H1 (cell line): ENCODE results near the gene KCND3. TPM values are rescaled to one million over a fixed set of nuclear protein-coding genes. Genes with fewer than 3 reads are reported as not detected.
"Not testable (repeated sequence)": the region's sequence is repeated elsewhere in the genome, so short reads cannot be mapped to it uniquely, and the experiment has no call there.

Experiments used
- CTCF ChIA-PET: fragments of 300-600 bp; sonication (Branson Sonifier 250); formaldehyde crosslinking; loops from one replicate; lab custom pipeline; 2021; ENCODE audit not compliant: partially characterized antibody; lab: Charles Lee
- POLR2A ChIA-PET: fragments of 300-600 bp; sonication (Branson Sonifier 250); formaldehyde crosslinking; loops from one replicate; lab custom pipeline; 2021; ENCODE audit warnings: inconsistent platforms; ENCODE audit not compliant: partially characterized antibody; lab: Charles Lee
- DNase-seq, 2 experiments: peaks; one replicate each; pipeline versions ENCODE4 v3.0.0 to v3.0.0-alpha.2; 2010 to 2022; ENCODE audit warnings: low spot score in 2 of 2, low read depth in 1 of 2, mixed read lengths in 1 of 2
- FAIRE-seq: peaks from 2 replicates; lab custom pipeline; 2011; peaks lifted over from hg19 to GRCh38; lab: Jason Lieb, UNC
- H2AFZ ChIP-seq: 2 replicates; pipeline ENCODE4 v1.8.1; 2012; ENCODE audit warnings: low read length, inconsistent platforms
- H2AK5ac ChIP-seq: 2 replicates; pipeline ENCODE4 v1.6.1; 2013; ENCODE audit warnings: low read depth, low read length
- H2BK120ac ChIP-seq: replicated peaks from 2 replicates; pipeline ENCODE3; 2013; ENCODE audit warnings: low read depth, low read length, inconsistent platforms
- H2BK12ac ChIP-seq: 2 replicates; pipeline ENCODE4 v1.6.1; 2013; ENCODE audit warnings: low read depth, low read length
- H2BK15ac ChIP-seq: 2 replicates; pipeline ENCODE4 v1.6.1; 2013; ENCODE audit warnings: low read length
- H2BK20ac ChIP-seq: 2 replicates; pipeline ENCODE4 v1.6.1; 2013; ENCODE audit warnings: low read length
- H2BK5ac ChIP-seq: 2 replicates; pipeline ENCODE4 v1.6.1; 2013; ENCODE audit warnings: low read depth, low read length
- H3K14ac ChIP-seq: 2 replicates; pipeline ENCODE4 v1.6.1; 2013; ENCODE audit warnings: inconsistent platforms; ENCODE audit not compliant: insufficient read length
- H3K18ac ChIP-seq: 2 replicates; pipeline ENCODE4 v1.6.1; 2013; ENCODE audit warnings: low read length; ENCODE audit errors: extremely low read depth
- H3K23ac ChIP-seq: 2 replicates; pipeline ENCODE4 v1.6.1; 2013; ENCODE audit warnings: inconsistent platforms; ENCODE audit not compliant: insufficient read length
- H3K23me2 ChIP-seq: 2 replicates; pipeline ENCODE4 v1.6.1; 2013; ENCODE audit warnings: low read depth, low read length
- H3K27ac ChIP-seq: 2 replicates; pipeline ENCODE4 v1.6.1; 2011; ENCODE audit warnings: low read depth, low read length, inconsistent platforms
- H3K27me3 ChIP-seq, 4 experiments: replicated peaks in 1 of 4; 1 replicate in 1 of 4; 2 replicates in 3 of 4; pipeline versions ENCODE4 v1.6.1 to v1.8.1; 2011 to 2013; ENCODE audit warnings: low read length in 3 of 4, mild to moderate bottlenecking in 3 of 4, inconsistent platforms in 2 of 4, mixed read lengths in 2 of 4, moderate library complexity in 1 of 4; ENCODE audit not compliant: control insufficient read depth in 3 of 4, insufficient read depth in 3 of 4; ENCODE audit errors: extremely low read depth in 1 of 4
- H3K36me3 ChIP-seq, 4 experiments: 2 replicates each; pipeline versions ENCODE4 v1.6.1 to v1.8.1; 2011 to 2013; ENCODE audit warnings: mild to moderate bottlenecking in 4 of 4, low read length in 3 of 4, moderate library complexity in 2 of 4, control low read depth in 1 of 4, inconsistent platforms in 1 of 4; ENCODE audit not compliant: insufficient read depth in 4 of 4, control insufficient read depth in 2 of 4
- H3K4ac ChIP-seq: replicated peaks from 2 replicates; pipeline ENCODE3; 2013; ENCODE audit warnings: low read length, low read depth, mixed read lengths, inconsistent platforms; ENCODE audit not compliant: insufficient read length
- H3K4me1 ChIP-seq, 4 experiments: replicated peaks in 1 of 4; 1 replicate in 1 of 4; 2 replicates in 3 of 4; pipeline versions ENCODE4 v1.6.1 to v1.8.1; 2011 to 2013; ENCODE audit warnings: low read length in 3 of 4, inconsistent platforms in 2 of 4, mixed read lengths in 1 of 4; ENCODE audit not compliant: insufficient read depth in 4 of 4, control insufficient read depth in 3 of 4
- H3K4me2 ChIP-seq, 2 experiments: 2 replicates each; pipeline versions ENCODE4 v1.6.1 to v1.8.1; 2011 to 2013; ENCODE audit warnings: low read depth in 2 of 2, low read length in 2 of 2, control low read depth in 1 of 2, inconsistent platforms in 1 of 2, mild to moderate bottlenecking in 1 of 2; ENCODE audit not compliant: insufficient read depth in 1 of 2
- H3K4me3 ChIP-seq, 4 experiments: fragments of 200-600, 300-600 bp in 1 of 4; sonication (generic), shearing (Covaris generic), sonication (Bioruptor Twin) in 1 of 4; 2 replicates each; pipeline versions ENCODE4 v1.5.1 to v1.8.1; 2011 to 2016; ENCODE audit warnings: low read length in 4 of 4, low read depth in 3 of 4, control low read depth in 2 of 4, inconsistent platforms in 2 of 4, mild to moderate bottlenecking in 2 of 4, mixed read lengths in 1 of 4, moderate library complexity in 1 of 4; ENCODE audit not compliant: insufficient read depth in 2 of 4; ENCODE audit errors: extremely low read depth in 1 of 4
- H3K56ac ChIP-seq: replicated peaks from 2 replicates; pipeline ENCODE3; 2013; ENCODE audit warnings: low read depth, mild to moderate bottlenecking, mixed read lengths, low read length, inconsistent platforms; ENCODE audit not compliant: insufficient read length
- H3K79me1 ChIP-seq: 2 replicates; pipeline ENCODE4 v1.6.1; 2013; ENCODE audit warnings: low read depth, low read length, control low read depth
- H3K79me2 ChIP-seq, 2 experiments: 2 replicates each; pipeline versions ENCODE4 v1.6.1 to v1.8.1; 2012 to 2013; ENCODE audit warnings: low read length in 2 of 2, mild to moderate bottlenecking in 2 of 2, inconsistent platforms in 1 of 2; ENCODE audit not compliant: insufficient read depth in 2 of 2, control insufficient read depth in 1 of 2
- H3K9ac ChIP-seq, 4 experiments: replicated peaks in 1 of 4; 1 replicate in 1 of 4; 2 replicates in 3 of 4; pipeline versions ENCODE4 v1.6.1 to v1.8.1; 2011 to 2013; ENCODE audit warnings: low read depth in 3 of 4, low read length in 3 of 4, control low read depth in 2 of 4, mild to moderate bottlenecking in 2 of 4, moderate library complexity in 2 of 4, inconsistent platforms in 1 of 4; ENCODE audit errors: extremely low read depth in 1 of 4
- H3K9me3 ChIP-seq, 2 experiments: 2 replicates each; pipeline versions ENCODE4 v1.6.1 to v1.8.1; 2012 to 2013; ENCODE audit warnings: mild to moderate bottlenecking in 2 of 2, moderate library complexity in 2 of 2, control low read depth in 1 of 2, inconsistent platforms in 1 of 2, low read depth in 1 of 2, low read length in 1 of 2, mixed read lengths in 1 of 2; ENCODE audit not compliant: insufficient read depth in 2 of 2
- H4K20me1 ChIP-seq, 2 experiments: replicated peaks in 1 of 2; 2 replicates each; pipeline versions ENCODE3 to v1.8.1; 2011 to 2013; ENCODE audit warnings: inconsistent platforms in 2 of 2, low read length in 2 of 2, mild to moderate bottlenecking in 1 of 2; ENCODE audit not compliant: insufficient read depth in 2 of 2, control insufficient read depth in 1 of 2
- H4K5ac ChIP-seq: 2 replicates; pipeline ENCODE4 v1.6.1; 2013; ENCODE audit warnings: low read length, low read depth, mixed read lengths, inconsistent platforms; ENCODE audit not compliant: insufficient read length
- H4K8ac ChIP-seq: 2 replicates; pipeline ENCODE4 v1.8.0; 2013; ENCODE audit warnings: mild to moderate bottlenecking, moderate library complexity, low read length, inconsistent platforms; ENCODE audit not compliant: insufficient read depth; ENCODE audit errors: extremely low read depth
- H4K91ac ChIP-seq: replicated peaks from 2 replicates; pipeline ENCODE3; 2013; ENCODE audit warnings: low read length, mixed read lengths, inconsistent platforms; ENCODE audit not compliant: insufficient read length
- WGBS, 2 experiments: shearing (Covaris generic) in 1 of 2; methylation state at CpG; one replicate each; pipeline versions ENCODE4 v1.1.6 to v1.1.7; 2013 to 2015; ENCODE audit warnings: low lambda C conversion rate in 2 of 2, mixed read lengths in 2 of 2, inconsistent platforms in 1 of 2, low coverage in 1 of 2, missing lambda C conversion rate in 1 of 2; ENCODE audit not compliant: insufficient replicate concordance in 2 of 2, insufficient coverage in 1 of 2, insufficient read length in 1 of 2; ENCODE audit errors: extremely low coverage in 1 of 2, missing lambda C conversion rate in 1 of 2; 5-methylcytosine and 5-hydroxymethylcytosine counted together
- polyA plus RNA-seq, 7 experiments: library from polyadenylated mRNA; depleted of rRNA in 3 of 7; stranded (reverse) in 5 of 7; unstranded in 2 of 7; fragments of >200 nt in 5 of 7; fragments of 200-250 nt in 2 of 7; gene quantifications; 1 replicate in 5 of 7; 2 replicates in 1 of 7; 4 replicates in 1 of 7; pipeline versions ENCODE4 v1.2.1 to v1.2.3, GENCODE V29; 2011 to 2013; ENCODE audit warnings: missing spikeins in 2 of 7, mixed read lengths in 2 of 7
- total RNA-seq: library from RNA; stranded (reverse); fragmentation: NEBNext Ultra II Directional; extraction: Animal tissue kit (Norgen Biotek cat#: 25700); gene quantifications from 2 replicates; pipeline ENCODE4 v1.2.1, GENCODE V29; 2021

The KCND3 gene
- total and polyA plus RNA-seq, 2 of the 8 experiments (the other 6 are each of a cell fraction or from before 2014, with no cell fraction given) = 0.14 to 0.48 TPM

- 90% methylated on average over 12 of the region's 14 CpGs; no CpG with 5 or more reads in 1 of the 2 experiments for WGBS, 2 experiments
- not testable (repeated sequence) for H4K91ac ChIP-seq, H3K79me1 ChIP-seq, H2AFZ ChIP-seq, H3K9ac ChIP-seq, H3K56ac ChIP-seq, H3K18ac ChIP-seq, H2BK120ac ChIP-seq, H3K4ac ChIP-seq, H3K27me3 ChIP-seq, H3K14ac ChIP-seq, FAIRE-seq, H2BK15ac ChIP-seq, H3K23ac ChIP-seq, H3K9me3 ChIP-seq, H4K20me1 ChIP-seq, H3K36me3 ChIP-seq, H2BK20ac ChIP-seq, H2AK5ac ChIP-seq, H3K4me2 ChIP-seq, H3K4me3 ChIP-seq, H3K79me2 ChIP-seq, H4K8ac ChIP-seq, H2BK12ac ChIP-seq, DNase-seq, H4K5ac ChIP-seq, H3K4me1 ChIP-seq, H3K27ac ChIP-seq, H2BK5ac ChIP-seq
- POLR2A ChIA-PET = interaction anchor here (4.9 to 19.0 kb wide), 2 partner anchors 8 to 21 kb away, joined by 31 to 343 read pairs; no protein-coding TSS in a partner anchor
- CTCF ChIA-PET = interaction anchor here (0.8 to 42.0 kb wide), 5 partner anchors 2 to 244 kb away, joined by 3 to 1070 read pairs (median 3); partner anchors contain the start of genes DDX20 and INKA2
- peaks cover 14% of the 10 kb centered on the region; the same call in 1 of the 2 replicates for H3K23me2 ChIP-seq
These were observed 247.2 kb downstream of the KCND3 start for GRCh38 chr1:111742292-111742691.
